Measurements from ENCODE around the gene ARL6IP6. TPM values are rescaled to one million over a fixed set of nuclear protein-coding genes. Genes with fewer than 3 reads are reported as not detected.

Gene ARL6IP6
- total and polyA plus RNA-seq, 10 of the 15 experiments (the other 5 are each of a cell fraction or from before 2014, with no cell fraction given): 15.8 to 87.3 (median 28.4) TPM

- Histone ChIP-seq H3K4me2 (ENCODE audit: control insufficient read depth, insufficient read depth) (no peak overlapping the region), H4K20me1 (ENCODE audit: control insufficient read depth, insufficient read depth) (no peaks in the 10 kb centered on the region), H3K36me3 (ENCODE audit: control insufficient read depth in 2 of 2, insufficient read depth in 2 of 2, low read length in 1 of 2) (no peaks in the 10 kb centered on the region), H3K9ac (ENCODE audit: control insufficient read depth, insufficient read depth, low read length) (no peak overlapping the region), H3K79me2 (ENCODE audit: control insufficient read depth, insufficient read depth, low read length) (no peaks in the 10 kb centered on the region), H3K9me3 (replicated peaks; ENCODE audit: control insufficient read depth, insufficient read depth, low read length) (no peaks in the 10 kb centered on the region; the same call in 2 of the 3 replicates), H3K4me3 (no peak overlapping the region), H3K27ac (ENCODE audit: control insufficient read depth, insufficient read depth) (no peak overlapping the region), H2AFZ (ENCODE audit: control insufficient read depth, low read depth, low read length) (no peak overlapping the region), H3K27me3 (replicated peaks in 1 of 2; ENCODE audit: control insufficient read depth in 2 of 2, insufficient read depth in 2 of 2, low read length in 1 of 2) (no peaks in the 10 kb centered on the region), H3K4me1 (ENCODE audit: control insufficient read depth, insufficient read depth, low read length) (no peaks in the 10 kb centered on the region)
- in situ Hi-C loops (cut with MboI) (no loop called here), intact Hi-C loops (cut with micrococcal nuclease; ENCODE audit: unreplicated experiment) (no loop called here)
- POLR2A ChIA-PET: no interaction called here
- BruUV-seq (replicated peaks): no TSS peak
- ATAC-seq: no peak
- 63% methylated on average over 26 of the region's 29 CpGs for whole genome bisulfite sequencing (ENCODE audit: insufficient coverage, insufficient replicate concordance, low lambda C conversion rate, missing lambda C conversion rate)
- RAD21 ChIA-PET (ENCODE audit: unreplicated experiment): no interaction called here
- DNase-seq (ENCODE audit: low read depth, low spot score): no peak
- no peak for FAIRE-seq
- CTCF ChIA-PET: no interaction called here
- TF ChIP-seq E2F4 (IDR thresholded peaks at IDR 0.05; ENCODE audit: low read depth, low read length) (no peak), NKRF (conservative IDR thresholded peaks at IDR 0.05) (no peak), CEBPB (IDR thresholded peaks at IDR 0.05; ENCODE audit: borderline replicate concordance in 1 of 2, low read depth in 2 of 2, low read length in 2 of 2) (no peak), DPF2 (IDR thresholded peaks at IDR 0.05) (no peak)
- SMC1A ChIA-PET (ENCODE audit: uncharacterized antibody, unreplicated experiment): no interaction called here
Observed at GRCh38 chr2:152804687-152805408, 86.4 kb downstream of the ARL6IP6 start.
